Measurements from ENCODE around the gene LILRA5.

DNA sequence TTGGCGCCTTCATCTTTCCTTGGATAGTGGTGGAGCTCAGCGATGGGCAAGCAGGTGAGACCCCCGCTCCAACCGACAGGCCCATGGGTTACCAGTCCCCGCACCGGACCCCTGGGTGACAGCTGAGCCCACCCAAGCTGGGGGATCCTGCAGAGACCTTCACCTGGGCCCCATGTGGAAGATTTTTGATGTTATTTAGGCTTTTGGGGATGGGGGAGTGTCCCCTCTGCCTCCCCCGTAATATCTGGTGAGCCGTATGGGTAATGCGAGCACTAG lies 4.9 kb upstream of the LILRA5 start:
- no peak for TF ChIP-seq CTCF (conservative IDR thresholded peaks at IDR 0.05)
- TF ChIP-seq EZH2 (IDR thresholded peaks at IDR 0.05; ENCODE audit: low read depth) = no peak

All from PC-9 (cell line).